Panc1 (cell line): Measurements from ENCODE around the gene NXF1. TPM values are rescaled to one million over a fixed set of nuclear protein-coding genes. Genes with fewer than 3 reads are reported as not detected.
"Not testable (repeated sequence)": the region's sequence is repeated elsewhere in the genome, so short reads cannot be mapped to it uniquely, and the experiment has no call there.

ENCODE experiments used
- ATAC-seq: fragments of 200-7000 bp; cut with Tn5 transposase; 2 replicates; pipeline ENCODE4 v1.9.1; 2020; ENCODE audit warnings: mild to moderate bottlenecking, moderate library complexity
- BruUV-seq: library from RNA; stranded (reverse); fragments of 400-500 nt; replicated peaks from 2 replicates; lab custom pipeline; 2021; lab: Mats Ljungman, UMichigan
- CTCF ChIA-PET: fragments of 300-600 bp; sonication (Branson Sonifier 250); formaldehyde crosslinking; loops from one replicate; lab custom pipeline; 2022; ENCODE audit warnings: antibody characterized with exemption; lab: Charles Lee
- POLR2A ChIA-PET: fragments of 300-600 bp; sonication (Branson Sonifier 250); formaldehyde crosslinking; loops from one replicate; lab custom pipeline; 2022; ENCODE audit warnings: antibody characterized with exemption; lab: Charles Lee
- DNase-seq: peaks from one replicate; pipeline ENCODE4 v3.0.0-alpha.2; 2010; ENCODE audit warnings: low read depth, low spot score
- H3K27ac ChIP-seq: 2 replicates; pipeline ENCODE4 v1.5.1; 2011; ENCODE audit warnings: mild to moderate bottlenecking, low read length, inconsistent platforms
- H3K27me3 ChIP-seq: fragments of 200-500 bp; sonication (Bioruptor generic); 2 replicates; pipeline ENCODE4 v1.6.0; 2014; ENCODE audit warnings: low read length, inconsistent platforms; ENCODE audit not compliant: control insufficient read depth, insufficient read depth
- H3K36me3 ChIP-seq: fragments of 200-500 bp; sonication (Bioruptor generic); 2 replicates; pipeline ENCODE4 v1.5.1; 2014; ENCODE audit warnings: inconsistent platforms, mild to moderate bottlenecking, low read length, moderate library complexity; ENCODE audit not compliant: control insufficient read depth, insufficient read depth
- H3K4me1 ChIP-seq: 2 replicates; pipeline ENCODE4 v1.5.1; 2011; ENCODE audit warnings: inconsistent platforms, mild to moderate bottlenecking, low read length, moderate library complexity; ENCODE audit not compliant: control insufficient read depth, insufficient read depth
- H3K4me3 ChIP-seq, 2 experiments: 2 replicates each; pipeline ENCODE4 v1.5.1; 2011 to 2012; ENCODE audit warnings: low read depth in 2 of 2, low read length in 2 of 2, mild to moderate bottlenecking in 2 of 2, inconsistent platforms in 1 of 2, moderate library complexity in 1 of 2
- H3K9me3 ChIP-seq: fragments of 200-500 bp; sonication (Bioruptor generic); 2 replicates; pipeline ENCODE4 v1.5.1; 2014; ENCODE audit warnings: low read depth, mild to moderate bottlenecking, inconsistent platforms, low read length, moderate library complexity; ENCODE audit not compliant: control insufficient read depth, insufficient read depth
- CTCF ChIP-seq: fragments of 450-650 bp; IDR thresholded peaks from 2 replicates; pipeline ENCODE4 v1.5.1; 2017; ENCODE audit warnings: mild to moderate bottlenecking
- POLR2AphosphoS5 ChIP-seq: IDR thresholded peaks from 2 replicates; pipeline ENCODE4 v1.6.1; 2012; ENCODE audit warnings: mild to moderate bottlenecking, low read depth, low read length, moderate library complexity
- REST ChIP-seq, 2 experiments: IDR thresholded peaks; 2 replicates each; pipeline ENCODE4 v1.6.1; 2011 to 2012; ENCODE audit warnings: low read depth in 2 of 2, control low read depth in 1 of 2, low read length in 1 of 2, mild to moderate bottlenecking in 1 of 2, moderate library complexity in 1 of 2; ENCODE audit not compliant: insufficient read depth in 1 of 2
- SIN3A ChIP-seq: IDR thresholded peaks from 2 replicates; pipeline ENCODE4 v1.6.1; 2012; ENCODE audit warnings: low read depth, mild to moderate bottlenecking, low read length, moderate library complexity, borderline replicate concordance; ENCODE audit not compliant: insufficient read depth
- TCF7L2 ChIP-seq: IDR thresholded peaks from 2 replicates; pipeline ENCODE4 v1.6.1; 2011; ENCODE audit warnings: mild to moderate bottlenecking, low read depth, low read length, inconsistent platforms
- in situ Hi-C: cut with HindIII; loops from 2 replicates; pipeline ENCODE4 v1.10.0; 2016; ENCODE audit warnings: low sequenced_read_pairs, low pct_unique_long_range_greater_than_20kb
- intact Hi-C: fragments of 100-400 bp; cut with micrococcal nuclease; formaldehyde crosslinking; loops from one replicate; pipeline ENCODE4 v1.10.0; 2022; ENCODE audit not compliant: unreplicated experiment
- total RNA-seq: library from RNA; stranded (reverse); gene quantifications from one replicate; pipeline ENCODE4 v1.2.1, GENCODE V29; 2021; ENCODE audit not compliant: unreplicated experiment

Gene NXF1
- total RNA-seq, 1 experiment from 2014 or later = 56.7 TPM

- no peak overlapping the region for H3K4me3 ChIP-seq
- peak overlapping the region; percentile 18; the same call in 1 of the 2 replicates for H3K27ac ChIP-seq
- ChIA-PET CTCF (no interaction called here), POLR2A (interaction anchor here (2.1 kb wide), 1 partner anchor 12 kb away, joined by 8 read pairs; no protein-coding TSS in a partner anchor)
- TF ChIP-seq REST (IDR thresholded peaks at IDR 0.05; ENCODE audit: insufficient read depth in 1 of 2, low read depth in 2 of 2, low read length in 1 of 2) = no peak
- no peak for TF ChIP-seq CTCF
- TF ChIP-seq SIN3A = no peak
- no peak for TF ChIP-seq TCF7L2
- no peak for TF ChIP-seq POLR2AphosphoS5
- no peaks in the 10 kb centered on the region for H3K9me3 ChIP-seq
- no TSS peak for BruUV-seq
- H3K4me1 ChIP-seq = peaks cover 8% of the 10 kb centered on the region
- intact Hi-C loops = no loop called here
- peaks cover 3% of the 10 kb centered on the region; the same call in 1 of the 2 replicates for H3K36me3 ChIP-seq
- H3K27me3 ChIP-seq = no peaks in the 10 kb centered on the region
- ATAC-seq (no peak), DNase-seq (no peak)
- in situ Hi-C loops = no loop called here
Observed at GRCh38 chr11:62843466-62843865, 38.2 kb upstream of the NXF1 start.

GRCh38 chr11:62842891-62843290 is 37.7 kb upstream of the NXF1 start:
- H3K27me3 ChIP-seq, H3K9me3 ChIP-seq, intact Hi-C loops, ATAC-seq, POLR2A ChIA-PET, DNase-seq, H3K36me3 ChIP-seq, CTCF ChIA-PET, in situ Hi-C loops, H3K4me3 ChIP-seq, BruUV-seq: not testable (repeated sequence)
- Histone ChIP-seq H3K4me1 (peaks cover 11% of the 10 kb centered on the region), H3K27ac (peak overlapping the region; percentile 96)

GRCh38 chr11:62842171-62842741 is 37.0 kb upstream of the NXF1 start:
- POLR2A ChIA-PET = interaction anchor here (1.3 kb wide), 1 partner anchor 20 kb away, joined by 20 read pairs; no protein-coding TSS in a partner anchor
- TF ChIP-seq CTCF = no peak
- Histone ChIP-seq H3K27ac (peak overlapping the region; percentile 96), H3K4me1 (peaks cover 12% of the 10 kb centered on the region), H3K4me3 (peak overlapping the region; percentile 28 to 53), H3K36me3 (peaks cover 3% of the 10 kb centered on the region; the same call in 1 of the 2 replicates), H3K9me3 (no peaks in the 10 kb centered on the region), H3K27me3 (no peaks in the 10 kb centered on the region)
- DNase-seq (no peak), ATAC-seq (no peak)
- CTCF ChIA-PET = no interaction called here
- intact Hi-C loops (no loop called here), in situ Hi-C loops (no loop called here)
- TSS peak; percentile 80 for BruUV-seq
